ENCODE measurements around the gene APLNR.

DNA sequence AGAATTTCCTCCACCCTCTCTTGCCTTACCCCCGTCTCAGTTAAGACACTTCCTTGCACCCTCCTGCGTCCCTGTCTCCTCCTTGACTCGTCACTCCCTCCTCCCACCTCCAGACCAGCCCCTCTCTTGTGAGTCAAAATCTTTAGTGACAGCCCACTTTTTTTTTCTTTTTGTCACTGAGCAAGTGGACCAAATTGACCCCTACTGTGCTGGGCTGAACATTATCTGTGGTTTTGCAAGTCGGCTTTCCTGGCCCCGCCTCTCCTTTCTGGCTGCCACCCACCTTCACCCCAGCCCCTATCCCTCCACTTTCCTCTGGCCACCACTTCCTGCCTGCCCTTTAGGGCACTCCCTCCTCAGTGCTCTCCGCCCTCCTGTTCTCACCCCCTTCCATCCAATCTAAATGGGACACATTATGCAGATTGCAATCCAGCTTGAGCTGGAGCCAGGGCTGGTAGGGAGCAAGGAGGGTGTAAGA is at the start of gene APLNR:
- TF ChIP-seq YY1 (IDR thresholded peaks at IDR 0.05; ENCODE audit: low read depth, low read length) (no peak), POLR2A (IDR thresholded peaks at IDR 0.05; ENCODE audit: control extremely low read depth in 1 of 2, low read depth in 2 of 2, low read length in 2 of 2) (no peak), JUND (IDR thresholded peaks at IDR 0.05; ENCODE audit: low read length) (no peak), TAF7 (optimal IDR thresholded peaks at IDR 0.05; ENCODE audit: borderline replicate concordance, low read depth, low read length) (no peak), KDM1A (IDR thresholded peaks at IDR 0.05; ENCODE audit: borderline replicate concordance, low read length) (no peak), EGR1 (IDR thresholded peaks at IDR 0.05; ENCODE audit: borderline replicate concordance, low read depth, low read length) (no peak)
- TF ChIP-seq, protein P1, sequence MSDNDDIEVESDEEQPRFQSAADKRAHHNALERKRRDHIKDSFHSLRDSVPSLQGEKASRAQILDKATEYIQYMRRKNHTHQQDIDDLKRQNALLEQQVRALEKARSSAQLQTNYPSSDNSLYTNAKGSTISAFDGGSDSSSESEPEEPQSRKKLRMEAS (IDR thresholded peaks at IDR 0.05): no peak
- TF ChIP-seq, protein P2, sequence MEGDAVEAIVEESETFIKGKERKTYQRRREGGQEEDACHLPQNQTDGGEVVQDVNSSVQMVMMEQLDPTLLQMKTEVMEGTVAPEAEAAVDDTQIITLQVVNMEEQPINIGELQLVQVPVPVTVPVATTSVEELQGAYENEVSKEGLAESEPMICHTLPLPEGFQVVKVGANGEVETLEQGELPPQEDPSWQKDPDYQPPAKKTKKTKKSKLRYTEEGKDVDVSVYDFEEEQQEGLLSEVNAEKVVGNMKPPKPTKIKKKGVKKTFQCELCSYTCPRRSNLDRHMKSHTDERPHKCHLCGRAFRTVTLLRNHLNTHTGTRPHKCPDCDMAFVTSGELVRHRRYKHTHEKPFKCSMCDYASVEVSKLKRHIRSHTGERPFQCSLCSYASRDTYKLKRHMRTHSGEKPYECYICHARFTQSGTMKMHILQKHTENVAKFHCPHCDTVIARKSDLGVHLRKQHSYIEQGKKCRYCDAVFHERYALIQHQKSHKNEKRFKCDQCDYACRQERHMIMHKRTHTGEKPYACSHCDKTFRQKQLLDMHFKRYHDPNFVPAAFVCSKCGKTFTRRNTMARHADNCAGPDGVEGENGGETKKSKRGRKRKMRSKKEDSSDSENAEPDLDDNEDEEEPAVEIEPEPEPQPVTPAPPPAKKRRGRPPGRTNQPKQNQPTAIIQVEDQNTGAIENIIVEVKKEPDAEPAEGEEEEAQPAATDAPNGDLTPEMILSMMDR (IDR thresholded peaks at IDR 0.05; ENCODE audit: control extremely low read depth in 1 of 3, insufficient read depth in 1 of 3, low read depth in 1 of 3, low read length in 3 of 3): no peak
